Measurements from ENCODE around the gene NACA2.

DNA sequence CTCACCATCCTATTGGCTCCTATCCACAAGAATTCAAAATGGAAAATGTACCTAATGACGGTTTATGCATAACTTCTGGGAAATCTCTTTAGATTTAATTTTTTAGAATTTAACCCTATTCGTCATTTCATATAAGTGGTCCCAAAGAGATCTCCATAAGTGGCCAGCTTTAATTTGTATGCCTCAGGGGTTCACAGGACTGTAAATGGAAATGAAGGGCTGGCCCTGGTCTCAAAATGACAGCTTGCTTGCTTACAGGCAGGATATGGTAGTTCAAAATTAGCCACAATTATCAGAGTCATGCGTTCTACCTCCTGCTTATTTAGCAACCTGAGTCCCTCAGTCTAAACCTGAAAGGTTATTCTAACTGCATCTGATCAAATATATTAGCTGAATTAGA, 6.6 kb upstream of the NACA2 start:
- TF ChIP-seq POLR2A (IDR thresholded peaks at IDR 0.05): no peak
- TF ChIP-seq, protein P1, sequence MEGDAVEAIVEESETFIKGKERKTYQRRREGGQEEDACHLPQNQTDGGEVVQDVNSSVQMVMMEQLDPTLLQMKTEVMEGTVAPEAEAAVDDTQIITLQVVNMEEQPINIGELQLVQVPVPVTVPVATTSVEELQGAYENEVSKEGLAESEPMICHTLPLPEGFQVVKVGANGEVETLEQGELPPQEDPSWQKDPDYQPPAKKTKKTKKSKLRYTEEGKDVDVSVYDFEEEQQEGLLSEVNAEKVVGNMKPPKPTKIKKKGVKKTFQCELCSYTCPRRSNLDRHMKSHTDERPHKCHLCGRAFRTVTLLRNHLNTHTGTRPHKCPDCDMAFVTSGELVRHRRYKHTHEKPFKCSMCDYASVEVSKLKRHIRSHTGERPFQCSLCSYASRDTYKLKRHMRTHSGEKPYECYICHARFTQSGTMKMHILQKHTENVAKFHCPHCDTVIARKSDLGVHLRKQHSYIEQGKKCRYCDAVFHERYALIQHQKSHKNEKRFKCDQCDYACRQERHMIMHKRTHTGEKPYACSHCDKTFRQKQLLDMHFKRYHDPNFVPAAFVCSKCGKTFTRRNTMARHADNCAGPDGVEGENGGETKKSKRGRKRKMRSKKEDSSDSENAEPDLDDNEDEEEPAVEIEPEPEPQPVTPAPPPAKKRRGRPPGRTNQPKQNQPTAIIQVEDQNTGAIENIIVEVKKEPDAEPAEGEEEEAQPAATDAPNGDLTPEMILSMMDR (IDR thresholded peaks at IDR 0.05): no peak
